Skeletal muscle satellite cell (primary cell): ENCODE data around the gene ZBED6.
A peak's percentile ranks its signal among the peaks of the same experiment; 100 is the strongest.

Experiments
- small RNA-seq: library from RNA; depleted of rRNA; stranded (forward); fragments of <200 nt; gene quantifications from one replicate; pipeline ENCODE3, GENCODE V24; 2012

Gene ZBED6

Small RNA genes lying within 50 kb of the gene (small RNA-seq; reads per million reads assigned to genes)
- gene ZC3H11A, result 1.0 reads per million, percentile 34 among the genes with 10 or more reads in this experiment
